ENCODE data around the gene AMBRA1.

DNA sequence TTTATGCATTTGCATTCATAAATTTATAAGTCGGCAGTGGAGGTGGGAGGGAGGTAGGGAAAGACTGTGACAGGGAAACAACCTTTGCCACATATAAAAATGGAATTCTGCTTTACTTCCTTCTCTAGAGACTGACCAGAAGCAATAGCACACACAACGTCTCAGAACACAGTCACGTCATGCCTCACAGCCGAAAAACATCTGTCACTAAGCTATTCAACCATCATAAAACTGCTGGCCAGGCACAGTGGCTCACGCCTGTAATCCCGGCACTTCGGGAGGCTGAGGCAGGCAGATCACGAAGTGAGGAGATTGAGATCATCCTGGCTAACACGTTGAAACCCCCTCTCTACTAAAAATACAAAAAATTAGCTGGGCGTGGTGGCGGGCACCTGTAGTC, 101.3 kb downstream of the AMBRA1 start:
- TF ChIP-seq ARNTL (CRISPR knock-in tag; IDR thresholded peaks at IDR 0.05; ENCODE audit: borderline replicate concordance, low read depth) = no peak
- no peak for TF ChIP-seq RARB (CRISPR knock-in tag; IDR thresholded peaks at IDR 0.05)
- TF ChIP-seq ISL1 (CRISPR knock-in tag; IDR thresholded peaks at IDR 0.05) = no peak
- TF ChIP-seq, protein P1, sequence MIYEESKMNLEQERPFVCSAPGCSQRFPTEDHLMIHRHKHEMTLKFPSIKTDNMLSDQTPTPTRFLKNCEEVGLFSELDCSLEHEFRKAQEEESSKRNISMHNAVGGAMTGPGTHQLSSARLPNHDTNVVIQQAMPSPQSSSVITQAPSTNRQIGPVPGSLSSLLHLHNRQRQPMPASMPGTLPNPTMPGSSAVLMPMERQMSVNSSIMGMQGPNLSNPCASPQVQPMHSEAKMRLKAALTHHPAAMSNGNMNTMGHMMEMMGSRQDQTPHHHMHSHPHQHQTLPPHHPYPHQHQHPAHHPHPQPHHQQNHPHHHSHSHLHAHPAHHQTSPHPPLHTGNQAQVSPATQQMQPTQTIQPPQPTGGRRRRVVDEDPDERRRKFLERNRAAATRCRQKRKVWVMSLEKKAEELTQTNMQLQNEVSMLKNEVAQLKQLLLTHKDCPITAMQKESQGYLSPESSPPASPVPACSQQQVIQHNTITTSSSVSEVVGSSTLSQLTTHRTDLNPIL (CRISPR knock-in tag; IDR thresholded peaks at IDR 0.05; ENCODE audit: low read depth) = no peak
- no peak for TF ChIP-seq TCF4 (CRISPR knock-in tag; IDR thresholded peaks at IDR 0.05; ENCODE audit: borderline replicate concordance)
- TF ChIP-seq SNAI2 (CRISPR knock-in tag; IDR thresholded peaks at IDR 0.05) = no peak
- TF ChIP-seq, protein P2, sequence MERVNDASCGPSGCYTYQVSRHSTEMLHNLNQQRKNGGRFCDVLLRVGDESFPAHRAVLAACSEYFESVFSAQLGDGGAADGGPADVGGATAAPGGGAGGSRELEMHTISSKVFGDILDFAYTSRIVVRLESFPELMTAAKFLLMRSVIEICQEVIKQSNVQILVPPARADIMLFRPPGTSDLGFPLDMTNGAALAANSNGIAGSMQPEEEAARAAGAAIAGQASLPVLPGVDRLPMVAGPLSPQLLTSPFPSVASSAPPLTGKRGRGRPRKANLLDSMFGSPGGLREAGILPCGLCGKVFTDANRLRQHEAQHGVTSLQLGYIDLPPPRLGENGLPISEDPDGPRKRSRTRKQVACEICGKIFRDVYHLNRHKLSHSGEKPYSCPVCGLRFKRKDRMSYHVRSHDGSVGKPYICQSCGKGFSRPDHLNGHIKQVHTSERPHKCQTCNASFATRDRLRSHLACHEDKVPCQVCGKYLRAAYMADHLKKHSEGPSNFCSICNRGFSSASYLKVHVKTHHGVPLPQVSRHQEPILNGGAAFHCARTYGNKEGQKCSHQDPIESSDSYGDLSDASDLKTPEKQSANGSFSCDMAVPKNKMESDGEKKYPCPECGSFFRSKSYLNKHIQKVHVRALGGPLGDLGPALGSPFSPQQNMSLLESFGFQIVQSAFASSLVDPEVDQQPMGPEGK (CRISPR knock-in tag; IDR thresholded peaks at IDR 0.05; ENCODE audit: borderline replicate concordance) = no peak
- no peak for TF ChIP-seq ZNF565 (CRISPR knock-in tag; conservative IDR thresholded peaks at IDR 0.05; ENCODE audit: low read depth)
- TF ChIP-seq PPARA (CRISPR knock-in tag; IDR thresholded peaks at IDR 0.05; ENCODE audit: borderline replicate concordance) = no peak
- no peak for TF ChIP-seq ESRRG (CRISPR knock-in tag; IDR thresholded peaks at IDR 0.05)
- no peak for TF ChIP-seq ZFP3 (CRISPR knock-in tag; IDR thresholded peaks at IDR 0.05)
- no peak for TF ChIP-seq OSR1 (CRISPR knock-in tag; IDR thresholded peaks at IDR 0.05)
- TF ChIP-seq ZC3H10 (CRISPR knock-in tag; IDR thresholded peaks at IDR 0.05) = no peak
- TF ChIP-seq, protein P3, sequence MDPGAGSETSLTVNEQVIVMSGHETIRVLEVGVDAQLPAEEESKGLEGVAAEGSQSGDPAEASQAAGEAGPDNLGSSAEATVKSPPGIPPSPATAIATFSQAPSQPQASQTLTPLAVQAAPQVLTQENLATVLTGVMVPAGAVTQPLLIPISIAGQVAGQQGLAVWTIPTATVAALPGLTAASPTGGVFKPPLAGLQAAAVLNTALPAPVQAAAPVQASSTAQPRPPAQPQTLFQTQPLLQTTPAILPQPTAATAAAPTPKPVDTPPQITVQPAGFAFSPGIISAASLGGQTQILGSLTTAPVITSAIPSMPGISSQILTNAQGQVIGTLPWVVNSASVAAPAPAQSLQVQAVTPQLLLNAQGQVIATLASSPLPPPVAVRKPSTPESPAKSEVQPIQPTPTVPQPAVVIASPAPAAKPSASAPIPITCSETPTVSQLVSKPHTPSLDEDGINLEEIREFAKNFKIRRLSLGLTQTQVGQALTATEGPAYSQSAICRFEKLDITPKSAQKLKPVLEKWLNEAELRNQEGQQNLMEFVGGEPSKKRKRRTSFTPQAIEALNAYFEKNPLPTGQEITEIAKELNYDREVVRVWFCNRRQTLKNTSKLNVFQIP (CRISPR knock-in tag; IDR thresholded peaks at IDR 0.05; ENCODE audit: borderline replicate concordance, low read depth) = no peak

All from SK-N-SH treated with all-trans-retinoic acid at 6 μM for 48 hours (cell line).